ENCODE results near the gene POMT1.

POMT1 gene

GRCh38 chr9:131476777-131477345 is 25.9 kb upstream of the POMT1 start:
- FAIRE-seq, result no peak

GRCh38 chr9:131477367-131477766 is 25.4 kb upstream of the POMT1 start:
- no peak for FAIRE-seq

- FAIRE-seq, result no peak
Measured at GRCh38 chr9:131477816-131478419, 24.8 kb upstream of the POMT1 start.

- FAIRE-seq, result no peak
Measured at GRCh38 chr9:131478421-131478868, 24.3 kb upstream of the POMT1 start.

GRCh38 chr9:131478911-131479310 is 23.8 kb upstream of the POMT1 start:
- FAIRE-seq, result no peak

GRCh38 chr9:131480258-131480657 is 22.5 kb upstream of the POMT1 start:
- FAIRE-seq, result no peak

- FAIRE-seq, result no peak
Measured at GRCh38 chr9:131481441-131482342, 21.0 kb upstream of the POMT1 start.

GRCh38 chr9:131482343-131483006 is 20.2 kb upstream of the POMT1 start:
- FAIRE-seq, result no peak

- no peak for FAIRE-seq
Measured at GRCh38 chr9:131483319-131484050, 19.2 kb upstream of the POMT1 start.

GRCh38 chr9:131484051-131484445 is 18.7 kb upstream of the POMT1 start:
- FAIRE-seq, result no peak

- FAIRE-seq, result no peak
Measured at GRCh38 chr9:131484560-131485185, 18.0 kb upstream of the POMT1 start.

GRCh38 chr9:131485206-131485605 is 17.5 kb upstream of the POMT1 start:
- no peak for FAIRE-seq

- no peak for FAIRE-seq
Measured at GRCh38 chr9:131485728-131486422, 16.8 kb upstream of the POMT1 start.

GRCh38 chr9:131487001-131487400 is 15.7 kb upstream of the POMT1 start:
- no peak for FAIRE-seq

GRCh38 chr9:131487621-131488031 is 15.1 kb upstream of the POMT1 start:
- FAIRE-seq, result no peak

GRCh38 chr9:131490514-131490913 is 12.2 kb upstream of the POMT1 start:
- no peak for FAIRE-seq

GRCh38 chr9:131491001-131491710 is 11.6 kb upstream of the POMT1 start:
- FAIRE-seq, result no peak

GRCh38 chr9:131492070-131492469 is 10.6 kb upstream of the POMT1 start:
- FAIRE-seq, result no peak

GRCh38 chr9:131494296-131494870 is 8.3 kb upstream of the POMT1 start:
- FAIRE-seq, result no peak

- FAIRE-seq, result no peak
Measured at GRCh38 chr9:131495785-131496184, 6.9 kb upstream of the POMT1 start.

Measured in TTC549 (cell line).